Globus pallidus (tissue), 1 donor: Measurements from ENCODE around the gene SUPT20H.
"Not testable (repeated sequence)": the region's sequence is repeated elsewhere in the genome, so short reads cannot be mapped to it uniquely, and the experiment has no call there.

ENCODE experiments used
- DNase-seq: peaks from one replicate; pipeline ENCODE4 v3.0.0-alpha.2; 2015; ENCODE audit warnings: low spot score

SUPT20H gene

DNA sequence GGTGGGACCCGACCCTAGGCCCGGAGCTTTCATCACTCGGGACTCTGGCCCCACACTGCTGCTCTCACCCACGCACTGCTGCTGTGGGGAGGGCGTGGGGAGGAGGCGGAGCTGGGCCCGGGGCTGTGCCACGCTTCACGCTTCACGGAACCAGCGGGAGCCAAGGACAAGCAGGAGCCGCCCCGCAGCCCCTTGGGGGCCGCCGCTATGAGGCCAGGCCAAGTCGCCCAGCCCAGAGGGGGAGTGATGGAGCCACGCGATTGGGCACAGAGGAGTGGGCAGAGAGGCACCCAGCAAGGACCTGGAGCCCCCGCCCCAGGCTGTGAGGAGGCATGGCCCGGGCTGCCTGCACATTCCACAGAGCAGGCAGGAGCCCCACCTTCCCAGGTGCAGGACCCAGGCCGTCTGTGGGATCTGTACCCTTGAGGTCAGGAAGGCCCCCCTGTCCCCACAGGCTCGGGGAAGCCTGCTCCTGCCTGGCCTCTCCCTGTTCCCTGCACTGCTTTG lies 10.2 kb upstream of the SUPT20H start:
- DNase-seq: no peak

DNA sequence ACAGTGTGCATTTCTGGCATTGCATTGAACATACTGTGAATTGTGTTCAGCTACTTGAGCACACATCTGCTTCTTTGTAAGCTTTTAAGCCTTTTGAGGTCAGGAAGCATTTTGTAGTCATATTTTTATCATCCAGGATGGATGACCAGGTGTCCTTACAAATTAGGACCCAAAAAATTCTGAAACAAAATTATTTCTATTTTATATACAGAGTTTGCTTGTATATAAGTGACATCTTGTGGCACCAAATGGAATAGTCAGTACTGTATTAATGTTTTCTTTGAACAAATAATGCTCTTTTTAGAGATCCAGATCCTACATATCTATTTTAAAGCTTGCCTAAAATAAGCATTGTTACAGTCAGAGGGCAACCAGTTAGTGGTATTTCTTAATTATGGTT lies 9.5 kb upstream of the SUPT20H start:
- no peak for DNase-seq

DNA sequence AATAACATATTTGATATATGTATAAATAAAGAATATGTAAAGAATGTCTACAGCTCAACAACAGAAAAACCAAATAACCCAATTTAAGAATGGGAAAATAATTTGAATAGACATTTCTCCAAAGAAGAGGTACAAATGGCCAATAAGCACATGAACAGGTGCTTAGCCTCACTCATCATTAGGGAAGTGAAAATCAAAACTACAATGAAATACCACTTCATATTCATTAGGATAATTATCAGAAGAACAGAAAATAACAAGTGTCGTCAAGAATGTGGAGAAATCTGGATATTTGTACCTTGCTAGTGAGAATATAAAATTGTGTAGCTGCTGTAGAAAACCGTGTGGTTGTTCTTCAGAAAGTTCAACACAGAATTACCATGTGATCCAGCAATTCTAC lies 8.4 kb upstream of the SUPT20H start:
- no peak for DNase-seq

DNA sequence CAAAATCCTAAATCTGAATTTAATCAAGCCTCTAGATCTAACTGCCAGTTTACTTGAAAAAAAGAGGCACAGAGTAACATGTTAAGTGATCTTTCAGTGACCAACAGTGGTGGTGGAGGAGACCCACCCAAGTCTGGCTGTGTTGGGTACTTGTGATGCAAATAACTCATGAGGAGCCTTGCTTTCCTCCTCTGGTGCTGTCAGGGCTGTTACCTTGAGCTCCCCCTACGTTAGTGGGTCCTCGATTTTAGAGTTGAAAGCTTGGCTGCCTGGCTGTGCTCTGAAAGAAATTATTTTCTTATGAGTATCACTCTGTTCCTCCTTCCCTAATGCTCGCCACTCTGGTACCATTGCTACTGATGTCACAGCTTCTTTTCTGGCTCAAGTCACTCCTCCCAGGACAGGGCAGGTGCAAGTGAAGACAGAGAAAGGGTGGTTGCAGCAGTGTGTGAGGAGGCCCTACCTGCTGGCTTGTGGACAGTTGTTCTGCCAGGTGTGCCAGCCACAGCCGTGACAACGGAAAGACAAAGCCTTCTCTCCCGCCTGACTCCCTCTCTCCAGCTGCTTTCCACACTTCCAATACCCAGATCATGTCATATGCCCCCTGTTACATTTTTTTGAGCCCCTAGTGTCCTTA lies 6.5 kb upstream of the SUPT20H start:
- DNase-seq: no peak

DNA sequence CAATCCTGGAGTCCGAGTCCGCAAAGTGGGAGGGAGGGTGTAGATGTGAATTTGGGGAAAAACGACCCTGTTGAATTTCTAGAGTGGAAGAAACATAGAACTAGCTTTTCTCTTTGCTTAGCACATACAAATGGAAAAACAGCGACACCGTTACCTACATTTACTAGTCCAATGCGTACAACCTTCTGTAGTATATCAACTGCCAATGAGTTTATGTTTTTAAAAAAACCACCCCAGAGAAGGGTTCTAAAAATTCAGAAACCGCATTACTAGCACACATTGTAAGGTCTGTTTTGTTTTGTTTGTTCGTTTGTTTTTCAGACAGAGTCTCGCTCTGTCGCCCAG lies 332 bp upstream of the SUPT20H start:
- DNase-seq: no peak

DNA sequence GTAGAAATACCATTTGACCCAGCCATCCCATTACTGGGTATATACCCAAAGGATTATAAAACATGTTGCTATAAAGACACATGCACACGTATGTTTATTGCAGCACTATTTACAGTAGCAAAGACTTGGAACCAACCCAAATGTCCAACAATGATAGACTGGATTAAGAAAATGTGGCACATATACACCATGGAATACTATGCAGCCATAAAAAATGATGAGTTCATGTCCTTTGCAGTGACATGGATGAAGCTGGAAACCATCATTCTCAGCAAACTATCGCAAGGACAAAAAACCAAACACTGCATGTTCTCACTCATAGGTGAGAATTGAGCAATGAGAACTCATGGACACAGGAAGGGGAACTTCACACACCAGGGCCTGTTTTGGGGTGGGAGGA lies 3.3 kb downstream of the SUPT20H start:
- DNase-seq: not testable (repeated sequence)

DNA sequence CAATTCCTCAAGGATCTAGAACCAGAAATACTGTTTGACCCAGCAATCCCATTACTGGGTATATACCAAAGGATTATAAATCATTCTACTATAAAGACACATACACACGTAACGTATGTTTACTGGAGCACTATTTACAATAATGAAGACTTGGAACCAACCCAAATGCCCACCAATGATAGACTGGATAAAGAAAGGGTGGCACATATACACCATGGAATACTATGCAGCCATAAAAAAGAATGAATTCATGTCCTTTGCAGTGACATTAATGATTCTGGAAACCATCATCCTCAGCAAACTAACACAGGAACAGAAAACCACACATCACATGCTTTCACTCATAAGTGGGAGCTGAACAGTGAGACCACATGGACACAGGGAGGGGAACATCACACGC lies 6.4 kb downstream of the SUPT20H start:
- DNase-seq: not testable (repeated sequence)

DNA sequence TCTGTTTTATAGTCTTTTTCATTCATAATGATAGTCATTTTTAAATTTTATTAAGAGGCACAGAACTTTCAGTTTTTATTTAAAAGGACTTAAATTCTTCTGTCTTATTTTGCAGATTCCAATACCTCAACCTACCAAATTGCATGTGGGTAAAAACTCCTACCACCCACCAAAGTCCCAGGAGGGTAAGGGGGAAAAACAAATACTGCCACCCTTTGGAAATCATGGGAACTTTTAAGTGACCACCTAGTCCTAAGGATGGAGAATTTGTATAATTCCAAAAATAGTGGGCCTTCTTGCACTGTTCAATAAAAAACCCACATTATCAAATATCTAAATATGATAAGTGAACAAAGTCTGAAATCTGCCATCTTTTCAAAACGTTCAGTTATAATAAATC lies 9.7 kb downstream of the SUPT20H start:
- no peak for DNase-seq

DNA sequence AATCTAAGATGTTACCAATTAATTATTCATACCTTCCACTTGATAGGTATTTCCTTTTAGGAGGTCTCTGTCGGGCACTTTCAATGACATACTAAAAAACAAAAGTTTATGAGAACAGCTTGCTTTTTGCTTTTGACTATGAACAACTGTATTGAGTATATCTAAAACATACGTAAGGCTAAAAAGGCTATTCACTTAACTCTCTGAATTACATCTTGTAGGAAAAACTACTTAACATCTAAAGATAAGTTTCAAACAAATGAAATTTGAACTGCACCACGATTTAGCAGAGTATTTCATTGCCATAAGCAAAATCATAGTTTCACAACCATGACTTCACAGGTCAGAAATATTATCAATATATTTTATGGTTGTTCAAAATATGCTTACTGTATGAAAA lies 11.6 kb downstream of the SUPT20H start:
- DNase-seq: no peak

DNA sequence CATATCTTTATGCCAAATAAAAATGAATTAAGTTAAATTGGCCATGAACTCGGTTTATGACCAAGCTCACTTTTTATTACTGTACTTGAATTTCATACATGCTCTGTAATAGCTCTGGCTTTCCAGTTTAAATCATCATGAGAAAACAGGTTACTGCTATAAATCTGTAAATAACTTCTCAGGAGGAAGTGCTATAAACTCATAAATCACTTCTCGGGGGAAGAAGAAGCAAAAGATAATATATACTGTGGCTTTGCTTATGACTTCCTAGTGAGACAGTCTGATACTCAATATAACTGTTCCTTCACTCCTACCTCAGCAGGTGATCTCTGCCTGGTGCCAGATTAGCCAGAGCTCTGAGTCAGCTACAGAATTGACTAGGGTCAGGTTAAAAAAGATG lies 12.5 kb downstream of the SUPT20H start:
- no peak for DNase-seq

DNA sequence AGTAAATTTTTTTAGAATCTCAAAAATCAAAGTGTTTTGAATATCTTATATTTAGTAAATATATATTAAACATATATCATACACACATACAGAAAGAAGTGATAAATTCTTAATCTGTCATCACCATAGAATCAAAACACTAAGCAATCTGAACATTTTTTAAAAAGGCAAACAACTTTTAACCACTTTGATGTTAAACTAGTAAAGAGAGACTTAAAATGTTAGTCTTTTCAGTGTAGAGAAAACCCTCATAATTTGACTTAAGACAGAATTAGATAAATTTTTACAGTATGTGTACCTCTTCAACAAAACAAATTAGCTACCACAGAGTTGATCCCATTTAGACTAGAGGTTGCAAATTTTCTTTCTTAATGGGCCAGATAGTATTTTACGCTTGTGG lies 13.4 kb downstream of the SUPT20H start:
- DNase-seq: no peak

DNA sequence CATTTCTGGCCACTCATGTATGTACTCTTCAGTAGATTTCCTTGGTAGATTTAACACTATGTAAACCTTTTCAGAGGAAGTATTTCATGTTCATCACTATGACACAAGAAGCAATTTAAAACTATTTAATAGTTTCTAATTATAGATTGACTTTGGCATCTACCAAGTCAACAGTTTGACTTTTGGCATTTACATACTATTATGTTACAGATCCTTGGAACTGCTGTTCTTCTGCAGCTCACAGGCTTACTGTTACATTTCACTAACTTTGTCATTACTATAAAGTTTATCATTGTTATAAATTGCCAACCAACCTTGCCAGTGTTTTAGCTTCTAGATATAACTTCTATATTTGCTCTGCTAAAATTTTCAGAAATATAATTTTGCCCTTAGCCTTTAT lies 18.7 kb downstream of the SUPT20H start:
- no peak for DNase-seq

DNA sequence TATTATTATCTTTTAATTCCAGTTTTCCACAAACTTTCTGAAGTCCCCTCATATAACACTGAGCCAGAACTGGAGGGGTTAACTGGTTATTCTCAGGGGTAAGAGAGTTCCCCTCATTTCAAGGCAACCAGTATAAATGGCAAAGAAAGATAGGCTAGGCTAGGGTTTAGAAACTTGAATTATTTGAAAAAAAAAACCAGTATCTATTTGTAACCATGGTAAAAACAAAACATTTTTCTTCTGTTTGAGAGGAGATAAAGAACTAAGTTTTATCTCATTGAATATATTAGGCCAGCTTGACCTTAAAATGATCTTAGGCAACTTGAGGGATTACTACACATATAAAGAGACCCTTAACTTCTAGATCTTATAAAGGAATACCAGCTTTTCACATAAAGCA lies 19.6 kb downstream of the SUPT20H start:
- DNase-seq: no peak

DNA sequence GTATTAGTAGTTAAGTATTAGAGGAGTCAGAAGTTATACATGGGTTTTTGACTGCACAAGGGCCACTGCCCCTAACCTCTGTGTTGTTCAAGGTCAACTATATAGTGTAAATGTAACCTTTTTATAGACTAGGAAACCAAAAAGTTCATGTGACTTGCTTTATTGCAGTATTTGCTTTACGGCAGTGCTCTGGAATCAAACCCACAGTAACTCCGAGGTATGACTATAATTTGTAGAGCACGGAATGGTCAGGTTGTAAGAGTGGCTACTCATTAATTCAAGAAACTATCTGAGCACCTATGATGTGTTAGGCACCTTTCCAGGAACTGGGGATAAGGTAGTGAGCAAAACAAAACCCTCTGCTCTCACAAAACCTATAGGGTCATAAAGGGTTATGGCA lies 22.2 kb downstream of the SUPT20H start:
- no peak for DNase-seq

DNA sequence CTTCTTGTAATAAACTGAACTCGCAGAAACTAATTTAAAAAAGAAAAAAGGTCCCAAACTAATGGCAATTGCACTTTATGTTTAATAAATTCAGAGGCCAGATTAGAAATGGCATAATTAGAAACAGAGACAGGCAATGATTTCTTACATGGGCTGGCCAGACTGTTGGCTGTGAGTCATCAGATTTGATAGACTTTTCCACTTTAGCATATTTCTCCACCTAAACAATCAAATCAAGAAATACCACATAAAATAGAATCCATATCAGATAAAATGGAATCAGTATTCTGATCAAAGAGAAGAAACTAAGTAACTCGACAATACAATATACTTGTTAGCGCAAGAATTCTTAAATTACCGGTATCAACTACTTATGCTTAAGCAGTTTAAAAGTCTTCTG lies 29.9 kb downstream of the SUPT20H start:
- no peak for DNase-seq

DNA sequence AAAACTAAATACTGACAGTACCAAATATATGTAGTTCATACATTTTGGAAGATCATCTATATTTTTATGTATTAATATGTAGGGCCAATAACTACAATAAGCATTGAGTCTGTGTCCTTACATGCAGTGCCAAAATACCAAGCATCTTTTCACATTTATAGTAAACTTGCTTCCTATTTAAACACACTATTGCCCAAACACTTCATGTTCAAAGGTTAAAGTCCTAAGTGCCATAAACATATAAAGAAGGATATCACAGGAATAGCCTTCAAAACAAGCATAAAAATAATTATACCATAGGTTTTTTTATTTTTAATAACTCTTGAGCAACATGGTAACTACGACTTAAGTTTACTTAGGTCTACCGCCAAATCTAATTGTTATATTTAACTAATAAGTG lies 31.8 kb downstream of the SUPT20H start:
- no peak for DNase-seq

DNA sequence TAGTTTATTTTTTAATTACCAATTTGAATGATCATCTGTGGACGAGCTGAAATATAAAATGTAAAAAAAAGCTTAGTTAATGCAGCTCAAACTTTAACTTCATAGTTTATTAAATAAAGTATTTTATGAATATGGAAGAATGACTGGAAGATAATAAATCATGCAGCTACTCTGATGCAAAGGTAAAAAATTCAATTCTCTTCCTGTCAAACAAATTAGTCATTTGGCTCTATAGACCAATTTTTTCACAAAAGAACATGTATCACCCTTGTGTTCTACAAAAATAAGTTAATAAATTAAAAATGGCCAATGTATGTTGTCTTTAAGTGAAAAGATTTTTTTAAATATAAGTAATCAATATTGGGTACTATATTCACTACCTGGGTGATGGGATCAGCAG lies 32.7 kb downstream of the SUPT20H start:
- no peak for DNase-seq

DNA sequence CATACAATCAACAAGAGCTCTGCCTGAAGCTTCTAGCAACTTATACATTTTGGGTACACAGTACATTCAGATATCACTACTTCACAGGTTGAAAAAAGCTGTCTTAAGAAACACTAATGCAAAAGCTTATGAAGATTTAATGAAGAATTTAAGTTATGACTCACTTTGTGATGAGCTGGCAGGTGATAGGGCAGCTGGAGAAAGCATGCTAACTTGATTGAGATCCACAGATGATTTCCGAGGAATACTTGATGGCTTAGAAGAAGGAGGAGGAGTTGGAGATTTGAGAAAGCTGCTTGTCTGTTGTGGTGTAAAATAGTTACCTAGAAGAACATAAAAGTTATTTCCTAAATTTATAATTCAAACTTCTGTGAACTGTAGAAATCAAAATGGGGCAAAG lies 35.6 kb downstream of the SUPT20H start:
- no peak for DNase-seq

DNA sequence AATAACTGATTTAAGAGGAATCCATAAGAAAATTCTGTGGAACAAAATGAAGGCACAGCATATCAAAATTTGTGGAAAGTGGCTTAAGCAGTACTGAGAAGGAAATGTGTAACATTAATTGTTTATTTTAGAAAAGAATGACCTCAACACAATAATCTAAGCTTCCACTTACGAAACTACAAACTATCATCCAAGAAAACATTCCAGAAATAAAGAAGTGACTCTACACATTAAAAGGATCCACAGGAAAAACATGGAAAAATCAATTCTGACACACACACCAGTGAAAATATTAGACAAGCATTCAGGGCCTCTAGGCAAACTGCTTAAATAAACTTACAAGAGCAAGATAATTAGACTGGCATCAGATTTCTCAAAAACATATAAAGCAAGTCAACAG lies 44.9 kb downstream of the SUPT20H start:
- DNase-seq: no peak

DNA sequence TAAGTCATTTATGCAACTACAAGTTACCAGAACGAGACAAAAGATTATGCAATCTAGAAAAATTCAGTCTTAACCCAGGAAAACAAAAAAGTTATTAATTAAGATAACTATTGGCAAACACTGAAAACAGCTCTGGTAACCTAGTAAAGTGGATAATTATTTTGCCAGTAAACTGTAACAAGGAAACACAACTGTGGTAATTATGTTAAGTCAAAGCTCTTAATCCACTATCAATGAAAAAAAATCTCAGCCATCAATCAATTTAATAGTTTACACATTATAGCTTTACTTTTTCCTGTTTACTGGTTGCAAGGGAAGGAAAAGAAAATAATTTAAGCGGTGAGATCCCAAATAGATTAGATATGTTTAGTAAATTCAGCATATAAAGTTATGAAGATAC lies 47.7 kb downstream of the SUPT20H start:
- no peak for DNase-seq

DNA sequence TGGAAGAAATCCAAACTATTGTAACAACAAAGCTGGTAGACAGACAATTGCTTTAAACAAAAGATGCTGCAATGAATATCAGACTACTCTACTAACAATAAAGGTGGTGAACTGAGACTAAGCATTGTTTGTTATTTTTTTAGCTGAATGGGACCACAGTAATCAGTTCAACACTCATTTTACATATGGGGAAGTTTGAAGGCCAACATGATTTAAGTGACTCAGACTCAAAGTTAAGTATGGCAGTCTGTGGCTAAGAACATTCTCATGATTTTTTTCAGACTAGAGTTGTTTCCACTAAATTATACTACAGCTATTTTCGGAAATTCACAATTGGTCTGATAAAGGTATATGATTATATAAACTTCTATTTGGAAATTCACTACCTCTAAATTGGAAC lies 48.5 kb downstream of the SUPT20H start:
- no peak for DNase-seq

DNA sequence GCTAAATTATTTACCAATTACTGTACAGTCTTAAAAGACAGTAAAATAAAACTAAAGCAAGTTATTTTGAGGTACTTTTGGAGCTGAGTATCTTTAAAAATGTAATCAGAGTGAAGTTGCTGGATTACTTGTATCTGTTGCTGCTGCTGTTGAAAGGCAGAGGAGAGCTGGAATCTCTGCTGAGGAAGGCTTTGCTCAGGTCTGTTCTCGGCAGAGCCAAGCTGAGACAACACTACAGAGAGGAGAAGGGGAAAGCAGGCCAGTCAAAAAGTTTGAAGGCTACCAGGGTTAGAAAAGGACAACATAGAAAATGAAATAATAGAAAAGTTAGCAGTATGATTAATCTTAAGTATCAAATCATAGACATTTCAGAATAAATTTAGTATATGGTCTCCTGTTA lies 49.1 kb downstream of the SUPT20H start:
- no peak for DNase-seq

DNA sequence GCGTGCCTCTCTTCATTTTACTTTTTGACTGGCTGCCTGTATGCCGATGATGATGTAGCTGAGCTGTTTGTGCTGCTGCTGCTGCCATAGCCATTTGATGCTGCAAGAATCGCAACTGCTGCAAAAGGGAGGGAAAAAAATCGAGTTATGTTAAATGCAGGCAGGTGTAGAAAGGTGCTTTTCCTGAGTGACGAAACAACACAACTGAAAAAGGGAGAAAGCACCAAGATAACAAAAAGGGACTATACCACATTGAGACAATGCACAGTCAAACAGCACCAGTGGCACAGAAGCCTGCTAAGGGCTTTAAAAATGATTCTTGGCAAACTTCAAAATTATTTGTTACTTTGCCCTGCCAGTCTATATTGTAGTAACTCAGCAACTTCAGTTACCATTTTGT lies 49.8 kb downstream of the SUPT20H start:
- DNase-seq: no peak

DNA sequence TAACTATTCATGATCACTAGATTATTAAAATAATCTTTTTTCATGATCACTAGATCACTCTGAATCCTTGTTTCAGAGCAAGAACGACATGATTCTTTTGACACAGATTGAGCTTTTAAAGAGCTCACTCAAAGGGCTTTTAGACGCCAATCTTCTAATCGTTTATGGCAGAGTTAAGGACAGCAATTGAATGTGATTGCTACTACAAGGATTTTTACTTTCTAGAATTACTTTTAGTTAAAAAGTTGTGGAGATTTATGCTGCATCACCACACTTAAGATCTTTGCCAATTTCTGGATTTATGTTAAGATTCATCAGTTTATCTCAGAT lies 57.6 kb downstream of the SUPT20H start:
- no peak for DNase-seq
